ENCODE data around the gene OSTC. TPM values are rescaled to one million over a fixed set of nuclear protein-coding genes. Genes with fewer than 3 reads are reported as not detected.
"Not testable (repeated sequence)": the region's sequence is repeated elsewhere in the genome, so short reads cannot be mapped to it uniquely, and the experiment has no call there.

Gene OSTC
- total RNA-seq, 2 donors from 2014 or later, result 66.3 to 72.9 TPM

DNA sequence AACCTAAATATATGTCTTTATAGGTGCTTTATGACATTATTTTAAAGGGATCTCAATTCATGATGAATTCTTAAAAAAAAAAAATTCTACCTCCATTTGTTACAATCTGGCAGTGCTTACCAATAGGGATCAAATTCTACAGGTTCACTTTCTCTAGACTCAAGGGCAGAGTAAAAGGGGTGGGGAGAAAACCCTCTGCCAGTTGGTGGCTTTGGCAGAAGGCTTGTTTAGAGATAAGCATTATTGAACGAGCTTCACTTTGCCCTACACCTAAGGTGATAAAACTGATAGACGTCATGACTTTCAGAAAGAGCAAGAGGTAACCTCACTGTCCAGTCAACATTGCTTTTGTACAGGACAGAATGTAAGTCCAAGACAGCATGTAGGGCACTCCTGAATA is 53.6 kb downstream of the OSTC start:
- intact Hi-C loops (cut with DNase I, micrococcal nuclease), result no loop called here
- ATAC-seq (no peak), DNase-seq (no peak)

DNA sequence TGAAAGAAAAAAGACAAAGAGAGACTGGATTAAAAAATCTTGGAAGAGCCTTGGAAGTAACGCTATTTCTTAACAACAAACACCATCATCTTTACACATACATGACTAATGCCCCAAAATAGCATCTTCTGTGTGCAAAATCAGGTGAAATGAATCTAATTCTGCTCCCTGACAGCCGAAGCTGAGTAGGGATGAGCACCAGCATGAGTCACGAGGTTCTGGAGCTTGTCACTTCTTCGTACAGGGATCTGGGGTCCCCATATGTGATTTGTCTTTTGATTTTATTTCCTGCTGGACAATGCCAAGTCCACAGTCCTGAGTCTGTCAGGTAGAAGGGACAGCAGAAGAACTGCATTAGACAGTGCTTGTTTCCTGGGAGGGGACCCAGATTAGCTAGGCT is 55.9 kb downstream of the OSTC start:
- ATAC-seq, result no peak
- no peak for DNase-seq
- intact Hi-C loops (cut with DNase I, micrococcal nuclease), result no loop called here

DNA sequence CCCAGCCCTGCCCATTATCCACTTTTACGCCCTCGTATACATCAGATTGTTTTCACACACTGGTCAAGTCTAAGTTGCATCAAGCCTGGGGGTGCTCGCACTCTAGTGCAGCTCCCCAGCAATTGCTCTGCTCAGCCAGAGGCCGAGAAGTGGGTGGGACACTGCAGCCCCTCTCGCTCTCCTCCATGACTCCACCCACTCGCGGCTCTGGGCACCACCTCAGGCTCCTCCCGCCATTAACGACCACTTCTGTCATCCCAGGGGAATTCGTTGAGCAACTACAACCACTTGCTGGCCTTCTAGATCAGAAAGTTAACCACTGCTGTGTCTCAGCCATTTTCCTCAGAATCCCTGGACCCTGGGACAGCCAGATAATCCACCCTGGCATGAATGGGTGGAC is 58.8 kb downstream of the OSTC start:
- intact Hi-C loops (cut with DNase I, micrococcal nuclease), result no loop called here
- ATAC-seq (no peak), DNase-seq (no peak)

DNA sequence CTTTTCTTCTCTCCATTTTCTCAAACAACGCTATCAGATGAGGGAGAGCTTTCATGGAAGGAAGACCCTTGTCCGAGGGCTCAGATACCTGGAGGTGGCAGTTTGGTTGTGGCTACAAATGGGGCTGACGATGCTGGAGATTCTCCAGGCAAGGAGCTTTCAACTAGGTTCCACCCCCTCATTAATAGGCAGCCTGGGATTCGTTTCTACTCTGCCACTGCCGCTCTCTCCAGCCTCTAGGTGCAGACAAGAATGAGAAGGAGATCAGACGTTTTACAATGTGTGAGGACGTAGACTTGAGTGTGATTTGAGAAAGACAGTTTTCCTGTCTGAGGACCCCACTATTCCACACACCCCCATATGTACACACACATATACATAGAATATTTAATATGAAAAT is 59.3 kb downstream of the OSTC start:
- DNase-seq (no peak), ATAC-seq (no peak)
- intact Hi-C loops (cut with DNase I, micrococcal nuclease), result no loop called here

GRCh38 chr4:108710578-108710977 is 60.2 kb downstream of the OSTC start:
- ATAC-seq; DNase-seq; intact Hi-C loops (cut with DNase I, micrococcal nuclease): not testable (repeated sequence)

GRCh38 chr4:108714880-108715279 is 64.5 kb downstream of the OSTC start:
- intact Hi-C loops (cut with DNase I, micrococcal nuclease), result no loop called here
- no peak for ATAC-seq

DNA sequence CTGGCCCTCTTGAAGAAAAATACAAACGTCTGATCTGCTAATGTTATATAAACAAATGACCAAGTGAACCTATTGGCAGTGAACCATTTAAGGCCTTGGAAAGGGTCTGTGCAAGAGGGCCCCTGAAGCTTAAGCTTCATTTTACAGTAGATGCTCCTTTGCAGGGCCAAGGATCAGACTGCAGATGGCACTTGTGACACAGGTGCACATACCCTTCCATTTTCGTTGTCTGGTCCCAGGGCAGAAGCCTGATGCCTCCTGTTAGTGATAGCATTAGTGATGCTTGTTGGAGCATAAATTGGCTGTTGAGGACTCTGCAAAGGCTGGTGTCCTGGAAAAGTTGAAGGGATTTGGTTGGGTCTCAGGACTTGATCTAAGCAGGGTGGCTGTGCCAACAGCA is 65.9 kb downstream of the OSTC start:
- intact Hi-C loops (cut with DNase I, micrococcal nuclease), result no loop called here
- DNase-seq (no peak), ATAC-seq (no peak)

More at GRCh38 chr4:108714880-108715279, 64.5 kb downstream of the OSTC start:
- DNase-seq, result no peak

DNA sequence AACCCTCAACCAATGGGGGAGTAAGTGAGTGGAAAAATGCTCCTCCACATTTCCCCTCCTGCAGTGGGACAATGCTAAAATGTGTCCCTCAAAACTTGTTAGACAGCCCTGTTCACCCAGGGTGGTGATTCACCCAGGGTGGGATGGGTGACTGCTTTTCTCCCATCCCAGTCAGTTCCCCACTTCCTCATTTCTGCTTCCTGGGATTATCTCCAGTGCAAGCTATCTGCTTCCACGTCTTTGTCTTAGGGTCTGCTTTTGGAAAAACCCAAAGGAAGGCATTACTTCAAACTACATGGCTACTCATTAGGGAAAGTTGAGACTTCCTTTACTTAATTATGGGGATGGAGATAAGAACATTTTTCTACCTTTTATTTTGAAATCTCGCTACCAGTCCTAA is 67.0 kb downstream of the OSTC start:
- DNase-seq (no peak), ATAC-seq (no peak)
- intact Hi-C loops (cut with DNase I, micrococcal nuclease), result no loop called here

Other genes with a start within 250 kb of the OSTC start
- 100 to 1,000 TPM; 831 to 980 TPM for gene RPL34, start 30.0 kb upstream of the OSTC start, total RNA-seq
- gene ETNPPL, start 112.5 kb downstream of the OSTC start, total RNA-seq, result not detected